SU-DHL-6 (cell line): ENCODE data around the gene ADARB2.

ENCODE experiments used
- EZH2phosphoT487 ChIP-seq: fragments of 200-600 bp; sonication (generic), shearing (Covaris generic); conservative IDR thresholded peaks from 2 replicates; pipeline ENCODE4 v1.6.1; 2018; ENCODE audit warnings: mild to moderate bottlenecking, antibody characterized with exemption, low read length, moderate library complexity, mixed read lengths
- TF ChIP-seq, protein P1 (sequence below): fragments of 200-600 bp; sonication (generic); IDR thresholded peaks from one replicate; pipeline ENCODE4 v1.5.1; 2017; ENCODE audit warnings: antibody characterized with exemption, mild to moderate bottlenecking, low read length, moderate library complexity; ENCODE audit not compliant: insufficient read depth, poor library complexity, severe bottlenecking

DNA sequence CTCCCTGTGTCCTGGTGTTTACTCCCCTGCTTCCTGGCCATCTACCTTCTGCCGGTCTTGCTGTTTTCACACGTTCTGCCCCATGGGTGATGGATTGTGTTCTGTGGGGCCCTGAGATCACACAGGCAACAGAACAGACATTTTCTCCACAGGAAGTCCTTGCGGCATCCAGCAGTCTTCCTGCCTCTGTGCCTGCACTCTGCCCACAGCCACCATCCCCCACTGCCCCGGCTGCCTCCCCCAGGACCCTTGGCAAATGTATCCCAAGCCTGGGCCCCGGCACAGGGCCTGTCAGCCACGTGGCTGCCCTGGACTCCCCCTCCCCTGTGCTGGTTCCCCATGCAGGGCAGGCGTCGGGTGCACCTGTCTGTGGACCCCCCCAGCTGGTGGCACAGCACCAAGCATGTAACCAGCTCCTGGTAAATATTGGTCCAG lies 497.0 kb downstream of the ADARB2 start:
- TF ChIP-seq, protein P1, sequence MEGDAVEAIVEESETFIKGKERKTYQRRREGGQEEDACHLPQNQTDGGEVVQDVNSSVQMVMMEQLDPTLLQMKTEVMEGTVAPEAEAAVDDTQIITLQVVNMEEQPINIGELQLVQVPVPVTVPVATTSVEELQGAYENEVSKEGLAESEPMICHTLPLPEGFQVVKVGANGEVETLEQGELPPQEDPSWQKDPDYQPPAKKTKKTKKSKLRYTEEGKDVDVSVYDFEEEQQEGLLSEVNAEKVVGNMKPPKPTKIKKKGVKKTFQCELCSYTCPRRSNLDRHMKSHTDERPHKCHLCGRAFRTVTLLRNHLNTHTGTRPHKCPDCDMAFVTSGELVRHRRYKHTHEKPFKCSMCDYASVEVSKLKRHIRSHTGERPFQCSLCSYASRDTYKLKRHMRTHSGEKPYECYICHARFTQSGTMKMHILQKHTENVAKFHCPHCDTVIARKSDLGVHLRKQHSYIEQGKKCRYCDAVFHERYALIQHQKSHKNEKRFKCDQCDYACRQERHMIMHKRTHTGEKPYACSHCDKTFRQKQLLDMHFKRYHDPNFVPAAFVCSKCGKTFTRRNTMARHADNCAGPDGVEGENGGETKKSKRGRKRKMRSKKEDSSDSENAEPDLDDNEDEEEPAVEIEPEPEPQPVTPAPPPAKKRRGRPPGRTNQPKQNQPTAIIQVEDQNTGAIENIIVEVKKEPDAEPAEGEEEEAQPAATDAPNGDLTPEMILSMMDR, result no peak
- TF ChIP-seq EZH2phosphoT487, result no peak
